NCI-H2081 (cell line): ENCODE results near the gene SLC48A1.

Experiments
- DNase-seq, 2 experiments: peaks; one replicate each; lab custom pipeline; 2025; lab: John Stamatoyannopoulos, UW

Gene SLC48A1

GRCh38 chr12:47773062-47773857, at the start of gene SLC48A1:
Gene SLC48A1, plus strand, starts transcription at chr12:47773238. Its CDS starts 67 bp downstream, at chr12:47773305.
- peak; percentile 62 to 77 for DNase-seq

- no peak for DNase-seq
Observed at GRCh38 chr12:47725091-47725772, 47.8 kb upstream of the SLC48A1 start, which contains the start of gene ENDOU. Gene ENDOU, minus strand, starts transcription at chr12:47725490. Its CDS starts 77 bp downstream, at chr12:47725413.

- DNase-seq = no peak
Observed at GRCh38 chr12:47725893-47726292, 47.1 kb upstream of the SLC48A1 start.

GRCh38 chr12:47729233-47729632, 43.8 kb upstream of the SLC48A1 start:
- no peak for DNase-seq

GRCh38 chr12:47730341-47730744, 42.7 kb upstream of the SLC48A1 start:
- DNase-seq = no peak

GRCh38 chr12:47731723-47732122, 41.3 kb upstream of the SLC48A1 start:
- DNase-seq = no peak

- no peak for DNase-seq
Observed at GRCh38 chr12:47732504-47732903, 40.5 kb upstream of the SLC48A1 start.

- no peak for DNase-seq
Observed at GRCh38 chr12:47733142-47733541, 39.9 kb upstream of the SLC48A1 start.

- DNase-seq = no peak
Observed at GRCh38 chr12:47734725-47735480, 38.1 kb upstream of the SLC48A1 start.

GRCh38 chr12:47735649-47736048, 37.4 kb upstream of the SLC48A1 start:
- DNase-seq = no peak

GRCh38 chr12:47736216-47736615, 36.8 kb upstream of the SLC48A1 start:
- DNase-seq = no peak

- no peak for DNase-seq
Observed at GRCh38 chr12:47736877-47737676, 36.0 kb upstream of the SLC48A1 start.

GRCh38 chr12:47737936-47738594, 35.0 kb upstream of the SLC48A1 start:
- DNase-seq = no peak

- DNase-seq = no peak
Observed at GRCh38 chr12:47739297-47739696, 33.7 kb upstream of the SLC48A1 start.

- no peak for DNase-seq
Observed at GRCh38 chr12:47739979-47740378, 33.1 kb upstream of the SLC48A1 start.

- DNase-seq = no peak
Observed at GRCh38 chr12:47740606-47741339, 32.3 kb upstream of the SLC48A1 start.

- peak; percentile 91 to 93 for DNase-seq
Observed at GRCh38 chr12:47741340-47741703, 31.7 kb upstream of the SLC48A1 start.

- DNase-seq = no peak
Observed at GRCh38 chr12:47742253-47742825, 30.7 kb upstream of the SLC48A1 start.

GRCh38 chr12:47743311-47743860, 29.7 kb upstream of the SLC48A1 start:
- DNase-seq = no peak
